ENCODE results near the gene H2BK1. TPM values are rescaled to one million over a fixed set of nuclear protein-coding genes. Genes with fewer than 3 reads are reported as not detected.

Gene H2BK1
- total RNA-seq, 6 donors from 2014 or later: not detected

DNA sequence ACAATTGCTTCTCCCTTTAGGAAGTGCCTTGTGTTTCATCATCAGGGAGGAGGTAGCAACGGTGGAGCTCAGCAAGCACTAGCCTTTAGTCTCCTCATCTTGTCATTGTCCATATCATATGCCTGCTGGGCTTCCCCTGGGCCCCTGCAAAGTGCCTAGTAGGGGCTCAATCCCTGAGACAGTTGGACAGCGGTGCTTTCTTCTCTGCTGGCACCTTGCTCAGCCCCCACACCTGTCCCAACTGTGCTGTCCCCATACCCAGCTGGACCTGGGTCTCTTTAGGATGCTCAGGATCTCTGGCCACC lies 32.7 kb upstream of the H2BK1 start:
- DNase-seq (no peak), ATAC-seq (ENCODE audit: low FRiP score in 2 of 2) (no peak)
- TF ChIP-seq, protein P1, sequence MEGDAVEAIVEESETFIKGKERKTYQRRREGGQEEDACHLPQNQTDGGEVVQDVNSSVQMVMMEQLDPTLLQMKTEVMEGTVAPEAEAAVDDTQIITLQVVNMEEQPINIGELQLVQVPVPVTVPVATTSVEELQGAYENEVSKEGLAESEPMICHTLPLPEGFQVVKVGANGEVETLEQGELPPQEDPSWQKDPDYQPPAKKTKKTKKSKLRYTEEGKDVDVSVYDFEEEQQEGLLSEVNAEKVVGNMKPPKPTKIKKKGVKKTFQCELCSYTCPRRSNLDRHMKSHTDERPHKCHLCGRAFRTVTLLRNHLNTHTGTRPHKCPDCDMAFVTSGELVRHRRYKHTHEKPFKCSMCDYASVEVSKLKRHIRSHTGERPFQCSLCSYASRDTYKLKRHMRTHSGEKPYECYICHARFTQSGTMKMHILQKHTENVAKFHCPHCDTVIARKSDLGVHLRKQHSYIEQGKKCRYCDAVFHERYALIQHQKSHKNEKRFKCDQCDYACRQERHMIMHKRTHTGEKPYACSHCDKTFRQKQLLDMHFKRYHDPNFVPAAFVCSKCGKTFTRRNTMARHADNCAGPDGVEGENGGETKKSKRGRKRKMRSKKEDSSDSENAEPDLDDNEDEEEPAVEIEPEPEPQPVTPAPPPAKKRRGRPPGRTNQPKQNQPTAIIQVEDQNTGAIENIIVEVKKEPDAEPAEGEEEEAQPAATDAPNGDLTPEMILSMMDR (IDR thresholded peaks at IDR 0.05): no peak
- TF ChIP-seq POLR2A (IDR thresholded peaks at IDR 0.05) (no peak), POLR2AphosphoS5 (IDR thresholded peaks at IDR 0.05) (no peak), EP300 (IDR thresholded peaks at IDR 0.05) (no peak)
- H3K27me3 ChIP-seq: peaks cover 0 to 13% (median 6%) of the 10 kb centered on the region in 4 donors
- peaks cover 40 to 52% (median 45%) of the 10 kb centered on the region in 4 donors for H3K4me1 ChIP-seq
- no peak overlapping the region for H3K27ac ChIP-seq
- no peak overlapping the region for H3K4me3 ChIP-seq
- no peaks in the 10 kb centered on the region for H3K9me3 ChIP-seq
- H3K36me3 ChIP-seq: peaks cover 15 to 41% (median 24%) of the 10 kb centered on the region in 4 donors
- WGBS, 2 donors: 43% methylated on average over 2 of the region's 2 CpGs

DNA sequence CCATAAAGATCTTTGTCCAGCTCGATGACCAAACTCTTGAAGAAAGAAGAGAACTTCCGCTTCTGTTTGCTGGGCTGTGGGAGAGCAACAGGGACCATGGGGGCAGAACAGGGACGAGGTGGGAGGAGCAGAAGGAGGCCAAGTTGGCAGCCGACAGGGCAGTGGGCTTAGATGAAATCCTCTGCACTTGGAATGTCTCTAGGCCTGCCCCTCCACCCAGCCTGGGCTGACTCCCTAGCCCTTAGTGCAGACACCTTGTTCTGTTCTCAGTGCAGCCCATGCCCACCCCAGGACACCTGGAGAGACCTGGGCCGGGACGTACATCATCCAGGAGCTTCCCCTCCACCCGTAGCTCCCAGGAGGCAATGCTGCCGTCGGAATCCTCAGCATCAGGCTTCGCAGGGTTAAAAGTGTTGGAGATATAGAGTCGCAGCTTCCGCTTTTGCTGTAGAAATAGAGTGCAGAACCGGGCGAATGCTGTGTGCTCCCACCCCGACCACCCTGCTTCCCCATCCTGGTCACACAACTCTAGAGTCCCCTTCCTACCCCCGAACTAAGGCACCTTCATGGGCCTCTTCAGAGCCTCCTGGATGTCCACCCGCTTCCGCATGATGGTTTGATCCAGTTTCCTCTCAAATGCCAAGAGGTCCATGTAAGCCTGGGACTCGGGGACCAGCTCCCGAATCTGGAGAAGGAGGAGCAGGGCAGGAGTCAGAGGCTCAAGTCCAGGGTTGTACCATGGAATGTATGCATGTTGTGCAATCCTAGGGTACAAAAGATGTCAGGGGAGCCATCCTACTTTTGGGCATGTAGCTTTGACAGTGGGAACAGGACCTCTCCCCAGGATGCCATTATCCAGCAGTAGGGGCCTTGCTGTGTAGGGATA lies 32.1 kb upstream of the H2BK1 start:
- ATAC-seq (ENCODE audit: low FRiP score in 2 of 2) (no peak), DNase-seq (no peak)
- Histone ChIP-seq H3K9me3 (no peaks in the 10 kb centered on the region), H3K4me1 (peaks cover 34 to 46% (median 39%) of the 10 kb centered on the region in 4 donors), H3K36me3 (peaks cover 17 to 47% (median 30%) of the 10 kb centered on the region in 4 donors), H3K27me3 (peaks cover 0 to 13% (median 6%) of the 10 kb centered on the region in 4 donors), H3K27ac (no peak overlapping the region), H3K4me3 (no peak overlapping the region)
- WGBS, 2 donors: 64 to 69% methylated on average over 14 to 19 of the region's 20 CpGs
- TF ChIP-seq, protein P1 (IDR thresholded peaks at IDR 0.05): no peak
- no peak for TF ChIP-seq EP300 (IDR thresholded peaks at IDR 0.05)
- no peak for TF ChIP-seq POLR2A (IDR thresholded peaks at IDR 0.05)
- no peak for TF ChIP-seq POLR2AphosphoS5 (IDR thresholded peaks at IDR 0.05)

DNA sequence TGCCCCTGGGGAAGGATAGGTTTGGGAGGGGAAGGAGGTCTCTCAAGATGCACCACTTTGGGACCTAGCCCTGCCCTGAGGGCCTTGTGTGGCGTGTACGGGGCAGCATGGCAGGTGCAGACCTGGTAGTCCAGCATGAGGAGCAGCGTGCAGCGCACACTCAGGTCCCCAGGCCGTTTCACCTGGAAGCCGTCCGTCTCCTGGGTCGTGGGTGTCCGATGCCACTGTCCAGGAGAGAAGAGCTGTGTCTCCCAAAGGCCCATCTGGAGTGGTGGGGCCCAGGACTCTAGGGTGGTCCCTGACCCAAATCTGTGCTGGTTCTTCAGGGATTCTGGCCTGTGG lies 31.4 kb upstream of the H2BK1 start:
- peaks cover 29 to 40% (median 33%) of the 10 kb centered on the region in 4 donors for H3K4me1 ChIP-seq
- 79 to 89% methylated on average over 3 to 9 of the region's 9 CpGs for WGBS, 2 donors
- H3K27me3 ChIP-seq: peaks cover 0 to 13% (median 6%) of the 10 kb centered on the region in 4 donors
- no peak for TF ChIP-seq POLR2AphosphoS5 (IDR thresholded peaks at IDR 0.05)
- TF ChIP-seq, protein P1 (IDR thresholded peaks at IDR 0.05): no peak
- no peak for TF ChIP-seq EP300 (IDR thresholded peaks at IDR 0.05)
- TF ChIP-seq POLR2A (IDR thresholded peaks at IDR 0.05): no peak
- no peak for DNase-seq
- no peak overlapping the region for H3K27ac ChIP-seq
- H3K36me3 ChIP-seq: peaks cover 21 to 54% (median 36%) of the 10 kb centered on the region in 4 donors
- no peaks in the 10 kb centered on the region for H3K9me3 ChIP-seq
- ATAC-seq (ENCODE audit: low FRiP score in 2 of 2): no peak
- H3K4me3 ChIP-seq: no peak overlapping the region

- ATAC-seq (ENCODE audit: low FRiP score in 2 of 2) (no peak), DNase-seq (no peak)
- peaks cover 21 to 60% (median 41%) of the 10 kb centered on the region in 4 donors for H3K36me3 ChIP-seq
- H3K4me3 ChIP-seq: no peak overlapping the region
- no peak overlapping the region for H3K27ac ChIP-seq
- peaks cover 29 to 34% (median 31%) of the 10 kb centered on the region in 4 donors for H3K4me1 ChIP-seq
- no peak for TF ChIP-seq POLR2AphosphoS5 (IDR thresholded peaks at IDR 0.05)
- TF ChIP-seq POLR2A (IDR thresholded peaks at IDR 0.05): no peak
- TF ChIP-seq, protein P1 (IDR thresholded peaks at IDR 0.05): no peak
- no peak for TF ChIP-seq EP300 (IDR thresholded peaks at IDR 0.05)
- WGBS, 2 donors: 86 to 93% methylated on average over 7 of the region's 7 CpGs
- no peaks in the 10 kb centered on the region for H3K9me3 ChIP-seq
- H3K27me3 ChIP-seq: peaks cover 0 to 13% (median 6%) of the 10 kb centered on the region in 4 donors
These were observed 30.9 kb upstream of the H2BK1 start for GRCh38 chr7:151240942-151241754.

Measured in upper lobe of left lung (tissue), 6 donors.